CD4-positive, alpha-beta T cell (primary cell): ENCODE data around the gene TTC39A. TPM values are rescaled to one million over a fixed set of nuclear protein-coding genes. Genes with fewer than 3 reads are reported as not detected.

ENCODE experiments used
- ATAC-seq: fragments of 200-7000 bp; cut with Tn5 transposase; one replicate; pipeline ENCODE4 v1.10.0; 2022; ENCODE audit warnings: mild to moderate bottlenecking; ENCODE audit not compliant: poor library complexity
- CTCF ChIA-PET: fragments of 350-600 bp; sonication (Branson Sonifier 250); formaldehyde crosslinking; loops from one replicate; lab custom pipeline; 2021; ENCODE audit warnings: antibody characterized with exemption, inconsistent platforms; lab: Charles Lee
- POLR2A ChIA-PET: fragments of 350-600 bp; sonication (Branson Sonifier 250); formaldehyde crosslinking; loops from one replicate; lab custom pipeline; 2021; ENCODE audit warnings: antibody characterized with exemption, inconsistent platforms; lab: Charles Lee
- DNase-seq, 14 experiments: peaks; one replicate each; pipeline ENCODE4 v3.0.0-alpha.2; 2013 to 2020; ENCODE audit warnings: mixed read lengths in 2 of 14
- H3K27ac ChIP-seq, 2 donors: one replicate each; pipeline versions ENCODE4 v1.5.1 to v1.7.0; 2013; ENCODE audit warnings: low read length in 2 of 2, low read depth in 1 of 2, mild to moderate bottlenecking in 1 of 2
- H3K27me3 ChIP-seq, 2 experiments: 1 replicate in 1 of 2; 2 replicates in 1 of 2; pipeline versions ENCODE4 v1.6.1 to v1.7.0; 2013; ENCODE audit warnings: low read length in 2 of 2, control low read depth in 1 of 2, mild to moderate bottlenecking in 1 of 2, moderate library complexity in 1 of 2; ENCODE audit not compliant: insufficient read depth in 2 of 2, control insufficient read depth in 1 of 2
- H3K36me3 ChIP-seq: one replicate; pipeline ENCODE4 v1.6.1; 2013; ENCODE audit warnings: low read length, control low read depth; ENCODE audit not compliant: insufficient read depth
- H3K4me1 ChIP-seq: one replicate; pipeline ENCODE4 v1.6.1; 2013; ENCODE audit warnings: low read length, control low read depth; ENCODE audit not compliant: insufficient read depth
- H3K4me3 ChIP-seq: one replicate; pipeline ENCODE4 v1.5.1; 2013; ENCODE audit warnings: mild to moderate bottlenecking, low read length, moderate library complexity
- H3K9me3 ChIP-seq, 2 experiments: 1 replicate in 1 of 2; 2 replicates in 1 of 2; pipeline versions ENCODE4 v1.6.1 to v1.7.0; 2013; ENCODE audit warnings: low read length in 2 of 2, mild to moderate bottlenecking in 2 of 2, control low read depth in 1 of 2, moderate library complexity in 1 of 2; ENCODE audit not compliant: control insufficient read depth in 1 of 2, insufficient read depth in 1 of 2
- H3K27ac Mint-ChIP-seq: one replicate; pipeline ENCODE4 v1.8.0; 2020; ENCODE audit warnings: mixed read lengths
- H3K27me3 Mint-ChIP-seq: one replicate; pipeline ENCODE4 v1.8.0; 2021; ENCODE audit warnings: mixed read lengths
- H3K36me3 Mint-ChIP-seq: one replicate; pipeline ENCODE4 v1.8.0; 2021; ENCODE audit warnings: low read depth, mixed read lengths
- H3K4me1 Mint-ChIP-seq: one replicate; pipeline ENCODE4 v1.8.0; 2021; ENCODE audit warnings: low read depth, mixed read lengths
- H3K4me3 Mint-ChIP-seq: one replicate; pipeline ENCODE4 v1.8.0; 2020; ENCODE audit warnings: mild to moderate bottlenecking, mixed read lengths
- H3K9me3 Mint-ChIP-seq: one replicate; pipeline ENCODE4 v1.8.0; 2020; ENCODE audit warnings: mixed read lengths
- intact Hi-C, 2 experiments: fragments of 100-400 bp; cut with DNase I in 1 of 2; cut with micrococcal nuclease in 1 of 2; formaldehyde crosslinking; loops; one replicate each; pipeline versions ENCODE4 v1.15.1 to v1.9.0; 2023 to 2025; cut with DNase I, micrococcal nuclease
- total RNA-seq, 174 experiments: library from RNA in 2 of 174; stranded (reverse) in 2 of 174; gene quantifications; one replicate each; pipeline ENCODE4 v1.2.3 and lab custom pipeline; 2021 to 2026
- TF ChIP-seq, protein P1 (sequence below): fragments of 200-600 bp; IDR thresholded peaks from one replicate; pipeline ENCODE4 v1.8.0; 2022; ENCODE audit warnings: antibody characterized with exemption, mild to moderate bottlenecking

TTC39A gene
- total RNA-seq, 2 experiments from 2014 or later = not detected

DNA sequence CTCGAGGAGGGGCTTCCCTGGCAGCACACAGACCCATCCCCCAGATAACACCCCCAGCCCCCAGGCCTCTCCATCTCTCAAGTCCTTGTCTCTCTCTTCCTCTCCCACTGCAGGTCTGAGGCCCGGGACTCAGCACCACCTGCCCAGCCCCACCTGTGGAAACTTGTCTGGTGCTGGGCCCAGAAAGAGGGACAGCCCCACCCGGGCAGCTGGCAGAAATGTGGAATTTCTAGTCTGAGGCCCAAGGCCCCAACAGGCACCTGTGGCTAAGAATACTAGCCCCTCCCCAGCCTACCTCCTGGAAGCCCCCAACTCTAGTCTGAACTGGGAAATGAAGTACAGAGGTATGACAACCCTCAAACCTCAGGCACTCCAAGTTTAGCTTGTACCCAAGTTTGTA lies 15.4 kb downstream of the TTC39A start:
- intact Hi-C loops = no loop called here
- DNase-seq (no peak), ATAC-seq (no peak)
- no peaks in the 10 kb centered on the region for H3K27me3 ChIP-seq
- no peak overlapping the region for H3K27ac Mint-ChIP-seq
- no peaks in the 10 kb centered on the region for H3K9me3 ChIP-seq
- no peaks in the 10 kb centered on the region for H3K36me3 ChIP-seq
- H3K4me1 Mint-ChIP-seq = no peaks in the 10 kb centered on the region
- TF ChIP-seq, protein P1, sequence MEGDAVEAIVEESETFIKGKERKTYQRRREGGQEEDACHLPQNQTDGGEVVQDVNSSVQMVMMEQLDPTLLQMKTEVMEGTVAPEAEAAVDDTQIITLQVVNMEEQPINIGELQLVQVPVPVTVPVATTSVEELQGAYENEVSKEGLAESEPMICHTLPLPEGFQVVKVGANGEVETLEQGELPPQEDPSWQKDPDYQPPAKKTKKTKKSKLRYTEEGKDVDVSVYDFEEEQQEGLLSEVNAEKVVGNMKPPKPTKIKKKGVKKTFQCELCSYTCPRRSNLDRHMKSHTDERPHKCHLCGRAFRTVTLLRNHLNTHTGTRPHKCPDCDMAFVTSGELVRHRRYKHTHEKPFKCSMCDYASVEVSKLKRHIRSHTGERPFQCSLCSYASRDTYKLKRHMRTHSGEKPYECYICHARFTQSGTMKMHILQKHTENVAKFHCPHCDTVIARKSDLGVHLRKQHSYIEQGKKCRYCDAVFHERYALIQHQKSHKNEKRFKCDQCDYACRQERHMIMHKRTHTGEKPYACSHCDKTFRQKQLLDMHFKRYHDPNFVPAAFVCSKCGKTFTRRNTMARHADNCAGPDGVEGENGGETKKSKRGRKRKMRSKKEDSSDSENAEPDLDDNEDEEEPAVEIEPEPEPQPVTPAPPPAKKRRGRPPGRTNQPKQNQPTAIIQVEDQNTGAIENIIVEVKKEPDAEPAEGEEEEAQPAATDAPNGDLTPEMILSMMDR = no peak
- ChIA-PET CTCF (no interaction called here), POLR2A (no interaction called here)
- H3K27ac ChIP-seq = no peak overlapping the region
- no peaks in the 10 kb centered on the region for H3K36me3 Mint-ChIP-seq
- no peak overlapping the region for H3K4me3 Mint-ChIP-seq
- no peaks in the 10 kb centered on the region for H3K27me3 Mint-ChIP-seq
- no peaks in the 10 kb centered on the region for H3K9me3 Mint-ChIP-seq
- H3K4me1 ChIP-seq = no peaks in the 10 kb centered on the region
- H3K4me3 ChIP-seq = no peak overlapping the region

DNA sequence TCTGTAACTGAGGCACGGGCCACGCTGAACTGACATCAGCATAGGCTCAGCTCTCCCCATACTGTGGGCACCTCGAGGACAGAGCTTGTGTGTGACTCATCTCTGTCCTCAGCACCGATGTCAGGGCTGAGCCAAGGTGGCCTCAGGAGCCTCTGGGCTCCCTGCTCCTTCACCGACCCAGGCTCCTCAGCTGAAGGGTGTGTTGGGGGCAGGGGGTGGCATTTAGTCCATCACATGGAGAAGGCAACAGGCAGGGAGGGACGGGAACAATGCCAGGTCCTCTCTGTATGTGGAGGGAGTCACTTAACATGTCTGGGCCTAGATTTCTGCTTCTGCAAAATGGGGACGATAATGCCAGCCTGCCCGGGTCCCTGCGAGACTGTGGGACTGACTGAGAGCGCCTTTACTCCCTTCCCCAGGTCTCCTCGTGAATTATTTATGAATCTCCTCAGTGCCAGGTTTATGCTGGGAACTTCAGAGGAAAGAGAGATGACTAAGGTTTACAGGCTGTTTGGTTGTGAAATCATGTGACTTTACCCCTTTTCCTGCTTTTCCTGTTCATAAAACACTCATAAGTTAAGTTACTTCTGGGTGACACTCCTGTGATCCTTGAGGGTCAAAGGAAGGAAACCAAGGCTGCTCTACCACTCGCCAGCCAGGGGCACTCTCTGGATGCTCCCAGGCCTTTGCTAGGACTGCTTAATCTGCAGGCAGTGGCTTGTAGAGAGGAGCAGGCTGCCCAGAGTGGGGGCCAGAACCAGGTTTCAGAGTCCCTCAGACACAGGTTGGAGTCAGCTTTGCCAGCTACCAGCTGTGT lies 16.2 kb downstream of the TTC39A start:
- Histone ChIP-seq H3K27me3 (no peaks in the 10 kb centered on the region), H3K4me1 (no peaks in the 10 kb centered on the region), H3K4me3 (no peak overlapping the region), H3K9me3 (no peaks in the 10 kb centered on the region), H3K36me3 (no peaks in the 10 kb centered on the region), H3K27ac (no peak overlapping the region)
- H3K27me3 Mint-ChIP-seq = no peaks in the 10 kb centered on the region
- ChIA-PET CTCF (no interaction called here), POLR2A (no interaction called here)
- intact Hi-C loops = no loop called here
- no peaks in the 10 kb centered on the region for H3K9me3 Mint-ChIP-seq
- TF ChIP-seq, protein P1 = no peak
- H3K27ac Mint-ChIP-seq = no peak overlapping the region
- no peaks in the 10 kb centered on the region for H3K36me3 Mint-ChIP-seq
- H3K4me1 Mint-ChIP-seq = no peaks in the 10 kb centered on the region
- no peak for ATAC-seq
- H3K4me3 Mint-ChIP-seq = no peak overlapping the region
- no peak for DNase-seq

DNA sequence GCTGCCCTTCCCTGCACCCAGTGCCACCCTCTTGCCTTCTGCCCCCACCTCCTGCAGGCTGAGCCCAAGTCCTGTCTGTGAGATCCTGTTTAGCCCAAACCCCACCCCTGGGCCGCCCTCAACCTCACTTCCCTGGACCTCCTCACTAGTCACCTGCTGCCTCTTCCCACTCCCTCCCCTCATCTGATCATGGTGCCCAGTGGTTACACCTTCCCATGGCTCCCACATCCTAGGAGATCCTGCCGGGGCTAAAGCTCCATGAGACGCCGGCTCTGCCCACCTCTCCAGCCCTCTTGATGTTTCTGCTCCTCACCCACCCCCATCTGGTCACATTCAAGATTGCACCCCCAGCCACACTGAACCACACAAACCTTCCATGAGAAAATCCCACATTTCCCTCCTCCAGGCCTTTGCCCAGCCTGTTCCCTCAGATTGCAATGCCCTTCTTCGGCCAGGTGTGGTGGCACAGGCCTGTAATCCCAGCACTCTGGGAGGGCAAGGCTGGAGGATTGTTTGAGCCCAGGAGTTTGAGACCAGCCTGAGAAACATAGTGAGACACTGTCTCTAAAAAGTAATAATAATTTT lies 17.0 kb downstream of the TTC39A start:
- no peak overlapping the region for H3K27ac ChIP-seq
- H3K27me3 Mint-ChIP-seq = no peaks in the 10 kb centered on the region

More for the DNA sequence above, 17.0 kb downstream of the TTC39A start:
- no peaks in the 10 kb centered on the region for H3K9me3 ChIP-seq
- DNase-seq = no peak
- ChIA-PET CTCF (no interaction called here), POLR2A (no interaction called here)
- Mint-ChIP-seq H3K4me1 (no peaks in the 10 kb centered on the region), H3K9me3 (no peaks in the 10 kb centered on the region), H3K4me3 (no peak overlapping the region), H3K27ac (no peak overlapping the region), H3K36me3 (no peaks in the 10 kb centered on the region)
- intact Hi-C loops = no loop called here
- no peaks in the 10 kb centered on the region for H3K27me3 ChIP-seq
- H3K4me1 ChIP-seq = no peaks in the 10 kb centered on the region
- no peak overlapping the region for H3K4me3 ChIP-seq
- no peak for ATAC-seq
- H3K36me3 ChIP-seq = no peaks in the 10 kb centered on the region
- TF ChIP-seq, protein P1 = no peak
